ENCODE results near the gene BTRC. TPM values are rescaled to one million over a fixed set of nuclear protein-coding genes. Genes with fewer than 3 reads are reported as not detected.

BTRC gene
- polyA plus RNA-seq, 3 donors, result 26.8 to 28.3 (median 27.0) TPM

GRCh38 chr10:101441541-101442455 is 87.8 kb downstream of the BTRC start:
- peak in 2 of 3 donors; percentile 7 to 33 for DNase-seq (ENCODE audit: low read depth in 3 of 3, low spot score in 2 of 3)

- no peak for DNase-seq (ENCODE audit: low read depth in 3 of 3, low spot score in 2 of 3)
Observed at GRCh38 chr10:101442456-101442800, 88.5 kb downstream of the BTRC start.

GRCh38 chr10:101444058-101444898 is 90.3 kb downstream of the BTRC start:
- DNase-seq (ENCODE audit: low read depth in 3 of 3, low spot score in 2 of 3), result no peak

- no peak for DNase-seq (ENCODE audit: low read depth in 3 of 3, low spot score in 2 of 3)
Observed at GRCh38 chr10:101446071-101446470, 92.1 kb downstream of the BTRC start.

- no peak for DNase-seq (ENCODE audit: low read depth in 3 of 3, low spot score in 2 of 3)
Observed at GRCh38 chr10:101446947-101447346, 93.0 kb downstream of the BTRC start.

- DNase-seq (ENCODE audit: low read depth in 3 of 3, low spot score in 2 of 3), result no peak
Observed at GRCh38 chr10:101447477-101447876, 93.5 kb downstream of the BTRC start.

GRCh38 chr10:101450277-101451080 is 96.5 kb downstream of the BTRC start:
- DNase-seq (ENCODE audit: low read depth in 3 of 3, low spot score in 2 of 3), result no peak

- no peak for DNase-seq (ENCODE audit: low read depth in 3 of 3, low spot score in 2 of 3)
Observed at GRCh38 chr10:101451261-101451660, 97.3 kb downstream of the BTRC start.

GRCh38 chr10:101451667-101452069 is 97.7 kb downstream of the BTRC start:
- DNase-seq (ENCODE audit: low read depth in 3 of 3, low spot score in 2 of 3), result no peak

- no peak for DNase-seq (ENCODE audit: low read depth in 3 of 3, low spot score in 2 of 3)
Observed at GRCh38 chr10:101452176-101452575, 98.2 kb downstream of the BTRC start.

GRCh38 chr10:101452593-101452992 is 98.6 kb downstream of the BTRC start:
- DNase-seq (ENCODE audit: low read depth in 3 of 3, low spot score in 2 of 3), result no peak

GRCh38 chr10:101453318-101453717 is 99.4 kb downstream of the BTRC start:
- DNase-seq (ENCODE audit: low read depth in 3 of 3, low spot score in 2 of 3), result no peak

GRCh38 chr10:101453791-101454718 is 100.1 kb downstream of the BTRC start:
- DNase-seq (ENCODE audit: low read depth in 3 of 3, low spot score in 2 of 3), result no peak

- no peak for DNase-seq (ENCODE audit: low read depth in 3 of 3, low spot score in 2 of 3)
Observed at GRCh38 chr10:101458869-101459268, 104.9 kb downstream of the BTRC start.

- no peak for DNase-seq (ENCODE audit: low read depth in 3 of 3, low spot score in 2 of 3)
Observed at GRCh38 chr10:101464082-101464481, 110.1 kb downstream of the BTRC start.

- DNase-seq (ENCODE audit: low read depth in 3 of 3, low spot score in 2 of 3), result no peak
Observed at GRCh38 chr10:101464599-101464998, 110.6 kb downstream of the BTRC start.

- no peak for DNase-seq (ENCODE audit: low read depth in 3 of 3, low spot score in 2 of 3)
Observed at GRCh38 chr10:101466016-101466912, 112.3 kb downstream of the BTRC start.

- DNase-seq (ENCODE audit: low read depth in 3 of 3, low spot score in 2 of 3), result peak in 2 of 3 donors; percentile 32 to 37
Observed at GRCh38 chr10:101467286-101467770, 113.4 kb downstream of the BTRC start.

GRCh38 chr10:101468159-101468558 is 114.2 kb downstream of the BTRC start:
- DNase-seq (ENCODE audit: low read depth in 3 of 3, low spot score in 2 of 3), result no peak

All from right renal cortex interstitium (tissue), 3 donors.